Epithelial cell of umbilical artery (primary cell): Measurements from ENCODE around the gene PINK1. TPM values are rescaled to one million over a fixed set of nuclear protein-coding genes. Genes with fewer than 3 reads are reported as not detected.

ENCODE experiments used
- total RNA-seq: library from RNA; depleted of rRNA; stranded (reverse); fragments of >200 nt; gene quantifications from 2 replicates; pipeline ENCODE4 v1.2.3, GENCODE V29; 2014

PINK1 gene
- total RNA-seq, result 33.3 and 34.8 TPM in 2 replicates

DNA sequence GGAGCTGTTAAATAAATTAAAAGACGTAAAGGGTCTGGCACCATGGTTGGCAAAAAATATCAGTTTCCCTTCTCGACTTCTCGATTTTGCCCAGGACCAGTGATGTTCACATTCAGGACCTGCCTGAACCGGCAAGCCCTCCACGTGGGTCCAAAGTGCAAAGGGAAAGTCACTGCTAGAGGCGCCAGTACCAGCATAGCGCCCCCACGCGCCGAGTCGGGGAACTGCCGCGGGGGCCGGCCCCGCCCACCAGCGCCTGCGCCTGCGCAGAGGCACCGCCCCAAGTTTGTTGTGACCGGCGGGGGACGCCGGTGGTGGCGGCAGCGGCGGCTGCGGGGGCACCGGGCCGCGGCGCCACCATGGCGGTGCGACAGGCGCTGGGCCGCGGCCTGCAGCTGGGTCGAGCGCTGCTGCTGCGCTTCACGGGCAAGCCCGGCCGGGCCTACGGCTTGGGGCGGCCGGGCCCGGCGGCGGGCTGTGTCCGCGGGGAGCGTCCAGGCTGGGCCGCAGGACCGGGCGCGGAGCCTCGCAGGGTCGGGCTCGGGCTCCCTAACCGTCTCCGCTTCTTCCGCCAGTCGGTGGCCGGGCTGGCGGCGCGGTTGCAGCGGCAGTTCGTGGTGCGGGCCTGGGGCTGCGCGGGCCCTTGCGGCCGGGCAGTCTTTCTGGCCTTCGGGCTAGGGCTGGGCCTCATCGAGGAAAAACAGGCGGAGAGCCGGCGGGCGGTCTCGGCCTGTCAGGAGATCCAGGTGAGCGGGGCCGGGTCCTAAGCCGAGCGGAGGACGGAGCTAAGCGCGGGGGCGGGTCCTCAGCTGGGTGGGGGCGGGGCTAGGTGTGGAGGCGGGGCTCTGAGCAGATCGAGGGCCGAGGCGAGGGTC lies at the start of gene PINK1:
Gene PINK1 (plus strand): TSS at position 269 of the 875 bp plus-strand sequence. CDS start 91 bp downstream, at position 360.

DNA sequence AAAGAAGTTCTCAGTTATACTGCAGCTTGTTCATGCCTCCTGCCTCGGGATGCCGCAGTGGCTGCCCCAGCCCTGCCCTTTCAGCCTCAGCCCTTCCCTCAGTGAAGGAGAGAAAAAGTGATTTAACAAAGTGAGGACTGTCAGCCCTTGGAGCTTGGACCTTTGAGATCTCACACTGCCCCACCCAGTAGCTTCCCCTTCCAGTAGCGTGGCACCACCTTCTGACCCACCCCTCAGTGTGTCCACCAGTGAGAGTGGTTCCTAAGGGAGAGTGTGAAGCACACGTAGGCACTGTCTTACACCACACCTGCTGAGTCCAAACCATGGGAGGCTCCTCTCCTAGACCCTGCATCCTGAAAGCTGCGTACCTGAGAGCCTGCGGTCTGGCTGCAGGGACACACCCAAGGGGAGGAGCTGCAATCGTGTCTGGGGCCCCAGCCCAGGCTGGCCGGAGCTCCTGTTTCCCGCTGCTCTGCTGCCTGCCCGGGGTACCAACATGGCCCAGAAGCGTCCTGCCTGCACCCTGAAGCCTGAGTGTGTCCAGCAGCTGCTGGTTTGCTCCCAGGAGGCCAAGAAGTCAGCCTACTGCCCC lies 44.5 kb upstream of the PINK1 start, which contains the start of gene CDA:
Gene CDA (plus strand): TSS at position 464 of the 592 bp plus-strand sequence. CDS start 33 bp downstream, at position 497.

DNA sequence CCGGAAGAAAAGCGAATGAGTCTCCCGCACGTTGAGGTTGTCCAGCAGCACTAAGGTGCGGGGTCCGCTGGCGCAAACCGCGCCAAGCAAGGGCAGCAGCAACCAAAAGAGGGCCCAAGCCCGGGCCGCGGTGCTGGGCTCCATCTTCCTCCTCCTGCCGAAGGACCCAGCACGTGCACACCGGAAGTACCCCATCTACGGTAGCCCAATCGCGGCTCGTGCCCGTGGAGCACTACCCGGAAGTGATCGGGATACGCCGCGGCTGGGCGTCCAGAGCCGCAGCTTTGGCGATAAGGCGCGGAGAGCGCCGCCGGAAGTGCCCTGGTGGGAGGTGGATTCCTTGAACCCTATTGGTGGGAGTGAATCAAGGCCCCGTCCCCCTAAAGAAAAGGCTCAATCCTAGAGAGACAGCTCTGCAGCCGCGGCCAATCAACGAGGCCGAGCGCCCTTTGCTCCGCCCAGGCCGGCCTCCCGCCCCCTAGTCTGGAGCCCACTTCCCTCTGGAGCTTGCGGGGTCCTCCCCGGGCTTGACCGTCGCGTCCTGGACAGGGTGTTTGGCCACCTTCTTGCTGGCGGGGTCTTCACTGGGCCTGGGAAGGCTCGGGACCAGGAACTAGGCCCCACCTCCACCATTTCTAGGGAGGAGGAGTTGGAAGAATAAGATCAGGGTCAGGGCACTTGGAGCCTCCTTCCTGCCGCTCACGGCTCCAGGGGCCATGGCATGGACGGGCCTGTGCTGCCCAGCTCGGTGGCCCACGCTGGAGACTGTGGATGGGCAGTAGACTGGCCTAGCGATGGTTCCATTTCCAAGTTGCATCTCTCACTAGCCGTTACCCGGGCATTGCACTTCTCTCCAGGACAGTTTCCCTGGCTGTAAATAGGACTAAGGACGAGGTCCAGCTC lies 28.2 kb downstream of the PINK1 start, which contains the start of gene DDOST:
Gene DDOST (minus strand): TSS at position 163 of the 903 bp plus-strand sequence. CDS start 19 bp downstream, at position 144.

Other genes with a start within 250 kb of the PINK1 start
- 0.97 and 1.5 TPM in 2 replicates for gene CAMK2N1, start 147.2 kb upstream of the PINK1 start, total RNA-seq
- 22.4 and 27.5 TPM in 2 replicates for gene MUL1, start 125.3 kb upstream of the PINK1 start, total RNA-seq
- gene FAM43B, start 80.9 kb upstream of the PINK1 start, total RNA-seq, result not detected in 2 replicates
- 0.61 and 0.65 TPM in 2 replicates for gene CDA, start 44.4 kb upstream of the PINK1 start, total RNA-seq
- 251 and 281 TPM in 2 replicates for gene DDOST, start 27.9 kb downstream of the PINK1 start, total RNA-seq
- 0.15 and 0.32 TPM in 2 replicates for gene KIF17, start 84.5 kb downstream of the PINK1 start, total RNA-seq
- gene SH2D5, start 99.2 kb downstream of the PINK1 start, total RNA-seq, result 0.32 and 0.46 TPM in 2 replicates
- gene HP1BP3, start 153.8 kb downstream of the PINK1 start, total RNA-seq, result 165 and 317 TPM in 2 replicates